GM21576 (cell line): Measurements from ENCODE around the gene SLC29A3.

ENCODE experiments used
- ATAC-seq: cut with Tn5 transposase; IDR thresholded peaks from one replicate; pipeline ENCODE4 v1.9.1; 2021; ENCODE audit warnings: mild to moderate bottlenecking, moderate library complexity; ENCODE audit not compliant: unreplicated experiment

Gene SLC29A3

DNA sequence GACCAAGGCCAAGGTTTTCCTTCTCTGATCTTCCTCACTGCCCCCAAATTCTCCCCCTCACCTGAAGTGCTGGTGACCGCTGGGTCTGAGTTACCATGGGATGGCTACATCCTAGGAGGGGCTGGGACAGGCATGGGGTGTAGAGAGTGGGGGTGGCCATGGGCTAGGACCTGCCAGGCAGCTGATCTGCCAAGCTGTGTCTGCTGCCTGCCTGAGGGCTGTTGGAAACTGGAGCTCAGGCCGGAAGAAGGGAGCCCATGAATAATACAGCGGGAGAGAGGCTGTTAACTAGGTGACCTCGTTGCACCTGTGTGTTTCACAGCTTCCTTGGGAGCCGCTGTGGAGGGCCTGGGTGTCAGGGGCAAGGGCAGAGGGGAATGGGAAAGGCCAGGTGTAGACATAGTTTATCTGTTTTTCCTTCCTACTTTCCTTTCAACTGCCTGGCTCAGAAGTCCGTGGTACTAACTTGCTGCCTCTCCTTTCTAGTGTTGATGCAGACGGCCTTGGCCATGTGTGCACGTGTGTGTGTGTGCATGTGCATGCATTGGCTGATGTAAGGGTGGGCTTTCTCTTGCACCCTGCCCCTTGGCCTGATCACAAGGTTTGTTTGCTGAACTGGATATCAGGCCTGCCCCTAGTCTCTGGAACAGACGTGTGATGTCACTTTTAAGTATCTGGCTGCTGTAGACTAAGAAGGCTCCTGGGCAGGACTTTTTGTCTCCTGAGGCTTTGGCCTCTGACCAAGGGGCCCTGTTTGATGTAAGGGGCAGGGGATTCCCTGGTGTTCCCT lies 89.6 kb downstream of the SLC29A3 start:
- ATAC-seq, result no peak

DNA sequence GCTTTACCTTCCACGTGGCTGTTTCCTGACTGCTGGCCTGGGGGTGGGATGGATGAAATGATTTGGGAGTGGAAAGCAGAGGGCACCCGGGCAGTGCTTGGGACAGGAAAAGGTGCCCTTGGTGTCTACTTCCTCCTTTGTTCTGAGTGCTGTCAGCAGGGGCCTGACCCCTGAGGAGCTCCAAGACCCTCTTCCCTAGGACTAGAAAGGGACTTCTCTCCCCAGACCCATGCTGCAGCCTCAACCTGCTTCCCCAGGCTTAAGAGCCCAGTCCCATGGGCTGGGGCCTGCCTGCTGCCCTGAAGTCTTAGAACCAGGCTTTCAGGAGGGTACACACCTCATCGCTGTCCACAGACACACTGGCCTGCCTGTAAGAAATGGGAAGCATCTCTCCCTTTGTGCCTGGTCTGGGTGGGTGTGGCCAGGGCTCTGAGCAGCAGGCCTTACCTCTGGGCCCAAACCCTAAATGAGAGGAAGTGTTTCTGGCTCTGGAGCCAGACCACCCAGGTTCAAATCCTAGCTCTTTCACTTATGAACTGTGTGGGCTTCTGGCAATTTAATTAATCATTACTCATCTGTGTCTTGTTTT lies 90.6 kb downstream of the SLC29A3 start:
- ATAC-seq, result no peak
